H7 (cell line): ENCODE data around the gene HARS1. TPM values are rescaled to one million over a fixed set of nuclear protein-coding genes. Genes with fewer than 3 reads are reported as not detected.
"Not testable (repeated sequence)": the region's sequence is repeated elsewhere in the genome, so short reads cannot be mapped to it uniquely, and the experiment has no call there.

Experiments used
- DNase-seq: peaks from one replicate; pipeline ENCODE4 v3.0.0; 2012
- H3K27me3 ChIP-seq: 2 replicates; pipeline ENCODE4 v1.6.0; 2011; ENCODE audit warnings: mild to moderate bottlenecking, low read length; ENCODE audit not compliant: control insufficient read depth, insufficient read depth
- H3K36me3 ChIP-seq: replicated peaks from 2 replicates; pipeline ENCODE4 v1.5.1; 2011; ENCODE audit warnings: low read length; ENCODE audit not compliant: control insufficient read depth, insufficient read depth
- H3K4me3 ChIP-seq: 2 replicates; pipeline ENCODE4 v1.5.1; 2011; ENCODE audit warnings: low read depth, mild to moderate bottlenecking, control low read depth, low read length, moderate library complexity; ENCODE audit not compliant: insufficient read depth
- total RNA-seq: library from RNA; depleted of rRNA; stranded (reverse); fragments of >200 nt; shearing (Covaris generic); gene quantifications from 2 replicates; pipeline ENCODE4 v1.2.3, GENCODE V29; 2014; rRNA removed

Gene HARS1, protein sequence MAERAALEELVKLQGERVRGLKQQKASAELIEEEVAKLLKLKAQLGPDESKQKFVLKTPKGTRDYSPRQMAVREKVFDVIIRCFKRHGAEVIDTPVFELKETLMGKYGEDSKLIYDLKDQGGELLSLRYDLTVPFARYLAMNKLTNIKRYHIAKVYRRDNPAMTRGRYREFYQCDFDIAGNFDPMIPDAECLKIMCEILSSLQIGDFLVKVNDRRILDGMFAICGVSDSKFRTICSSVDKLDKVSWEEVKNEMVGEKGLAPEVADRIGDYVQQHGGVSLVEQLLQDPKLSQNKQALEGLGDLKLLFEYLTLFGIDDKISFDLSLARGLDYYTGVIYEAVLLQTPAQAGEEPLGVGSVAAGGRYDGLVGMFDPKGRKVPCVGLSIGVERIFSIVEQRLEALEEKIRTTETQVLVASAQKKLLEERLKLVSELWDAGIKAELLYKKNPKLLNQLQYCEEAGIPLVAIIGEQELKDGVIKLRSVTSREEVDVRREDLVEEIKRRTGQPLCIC
- 45.3 and 46.6 TPM in 2 replicates for total RNA-seq

DNA sequence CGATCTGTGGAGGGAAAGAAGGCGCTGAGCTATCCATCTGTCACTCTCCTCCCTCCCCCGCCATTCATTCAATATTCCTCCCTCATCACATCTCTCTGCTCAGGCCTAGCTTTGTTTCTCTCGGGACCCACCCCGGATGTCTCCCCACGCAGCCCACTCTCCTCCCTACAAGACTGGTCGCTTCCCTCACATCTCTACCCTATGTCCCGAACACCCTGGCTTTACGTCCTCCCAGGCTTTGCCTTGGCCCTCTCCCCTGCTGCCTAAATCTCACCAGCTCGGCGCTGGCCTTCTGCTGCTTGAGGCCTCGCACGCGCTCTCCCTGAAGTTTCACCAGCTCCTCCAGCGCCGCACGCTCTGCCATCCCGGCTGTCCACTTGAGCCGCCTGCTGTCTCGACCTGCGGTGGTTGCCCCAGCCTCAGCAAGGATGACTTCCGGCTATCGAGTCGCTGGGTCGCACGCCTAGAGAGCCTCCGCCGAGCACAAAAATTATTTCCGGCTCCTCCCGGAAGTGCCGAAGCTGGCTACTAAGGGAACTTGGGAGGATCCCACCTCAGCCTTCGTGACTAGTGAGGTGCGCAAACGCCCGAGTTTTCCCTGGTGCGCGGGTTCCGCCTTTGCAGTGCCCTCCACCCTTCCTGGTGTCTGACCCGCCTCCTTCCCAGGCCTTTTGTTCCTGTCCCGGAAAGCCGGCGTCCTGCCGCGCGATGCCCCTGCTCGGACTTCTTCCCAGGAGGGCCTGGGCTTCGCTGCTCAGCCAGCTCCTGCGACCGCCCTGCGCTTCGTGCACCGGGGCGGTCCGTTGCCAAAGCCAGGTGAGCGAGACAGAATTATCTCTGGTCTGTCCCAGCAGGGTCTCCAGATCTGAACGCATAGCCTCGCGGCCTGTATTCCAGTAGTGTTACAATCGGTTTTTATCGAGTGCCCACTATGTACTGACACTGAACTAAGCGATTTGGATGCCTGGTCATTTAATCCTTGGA is at the start of gene HARS1, which contains the start of gene HARS2:
TSS of gene HARS1 (minus strand) at position 430 of the 984 bp plus-strand sequence. CDS start at position 364, 66 bp downstream.
TSS of gene HARS2 (plus strand) at position 515 of the 984 bp plus-strand sequence. CDS start at position 709, 194 bp downstream.
- peaks cover 19% of the 10 kb centered on the region for H3K36me3 ChIP-seq
- DNase-seq = peak; percentile 93
- H3K4me3 ChIP-seq = peak within 1 kb of the TSS; percentile 89
- H3K27me3 ChIP-seq = no peaks in the 10 kb centered on the region

DNA sequence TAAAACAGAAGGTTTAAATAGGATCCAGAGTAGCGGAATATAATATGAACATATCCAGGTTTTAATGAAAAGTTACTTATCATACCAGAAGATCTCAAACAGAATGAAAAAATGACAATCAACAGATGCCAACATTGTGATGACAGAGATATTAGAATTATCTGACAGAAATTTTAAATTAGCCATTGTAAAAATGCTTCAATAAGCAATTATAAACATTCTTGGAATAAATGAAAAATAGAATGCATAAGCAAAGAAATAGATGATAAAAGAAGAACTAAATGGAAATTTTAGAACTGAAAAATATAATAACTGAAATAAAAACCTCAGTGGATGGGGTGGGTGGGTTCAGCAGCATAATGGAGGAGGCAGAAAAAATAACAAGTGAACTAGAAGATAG is 46.3 kb upstream of the HARS1 start:
- no peak overlapping the region for H3K4me3 ChIP-seq
- no peaks in the 10 kb centered on the region for H3K36me3 ChIP-seq
- H3K27me3 ChIP-seq = no peaks in the 10 kb centered on the region
- no peak for DNase-seq

GRCh38 chr5:140734354-140734753 is 43.2 kb upstream of the HARS1 start:
- Histone ChIP-seq H3K4me3 (no peak overlapping the region), H3K36me3 (no peaks in the 10 kb centered on the region), H3K27me3 (no peaks in the 10 kb centered on the region)
- no peak for DNase-seq

- Histone ChIP-seq H3K4me3 (no peak overlapping the region), H3K36me3 (no peaks in the 10 kb centered on the region), H3K27me3 (no peaks in the 10 kb centered on the region)
- no peak for DNase-seq
Measured at GRCh38 chr5:140733098-140733497, 41.9 kb upstream of the HARS1 start.

GRCh38 chr5:140725799-140726471 is 34.8 kb upstream of the HARS1 start:
- peak overlapping the region; percentile 54 for H3K4me3 ChIP-seq
- DNase-seq = peak; percentile 71
- no peaks in the 10 kb centered on the region for H3K36me3 ChIP-seq
- H3K27me3 ChIP-seq = no peaks in the 10 kb centered on the region

DNA sequence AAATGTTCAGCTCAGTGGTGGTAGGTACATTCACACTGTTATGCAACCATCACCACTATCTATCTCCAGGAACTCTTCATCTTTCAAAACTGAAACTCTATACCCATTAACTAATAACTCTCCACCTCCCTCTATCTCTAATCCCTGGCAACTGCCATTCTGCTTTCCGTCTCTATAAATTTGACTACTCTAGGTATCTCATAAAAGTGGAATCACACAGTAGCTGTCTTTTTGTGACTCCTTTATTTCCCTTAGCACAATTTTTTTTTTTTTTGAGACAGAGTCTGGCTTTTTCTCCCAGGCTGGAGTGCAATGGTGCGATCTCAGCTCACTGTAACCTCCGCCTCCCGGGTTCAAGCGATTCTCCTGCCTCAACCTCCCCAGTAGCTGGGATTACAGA is 30.2 kb upstream of the HARS1 start:
- H3K27me3 ChIP-seq, H3K36me3 ChIP-seq, H3K4me3 ChIP-seq, DNase-seq: not testable (repeated sequence)

GRCh38 chr5:140720738-140721137 is 29.6 kb upstream of the HARS1 start:
- not testable (repeated sequence) for H3K27me3 ChIP-seq, DNase-seq, H3K4me3 ChIP-seq, H3K36me3 ChIP-seq

DNA sequence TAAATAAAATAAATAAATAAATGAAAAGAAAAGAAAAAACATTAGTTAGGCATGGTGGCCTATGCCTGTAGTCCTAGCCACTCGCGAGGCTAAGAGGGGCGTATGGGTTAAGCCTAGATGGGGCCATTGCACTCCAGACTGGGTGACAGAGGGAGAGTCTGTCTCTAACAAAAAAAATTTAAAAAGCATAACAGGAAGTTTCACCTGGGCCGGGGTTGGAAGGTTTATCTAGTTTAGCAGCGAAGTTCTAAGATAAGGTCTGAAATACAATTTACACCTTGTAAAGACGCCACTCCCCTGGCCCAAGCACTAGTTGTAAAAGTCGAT is 27.1 kb upstream of the HARS1 start:
- Histone ChIP-seq H3K4me3 (no peak overlapping the region), H3K36me3 (no peaks in the 10 kb centered on the region), H3K27me3 (no peaks in the 10 kb centered on the region)
- no peak for DNase-seq

GRCh38 chr5:140716238-140716637 is 25.1 kb upstream of the HARS1 start:
- DNase-seq, H3K27me3 ChIP-seq, H3K4me3 ChIP-seq, H3K36me3 ChIP-seq: not testable (repeated sequence)

- Histone ChIP-seq H3K36me3 (no peaks in the 10 kb centered on the region), H3K4me3 (no peak overlapping the region), H3K27me3 (no peaks in the 10 kb centered on the region)
- DNase-seq = no peak
Measured at GRCh38 chr5:140713562-140714094, 22.5 kb upstream of the HARS1 start.

DNA sequence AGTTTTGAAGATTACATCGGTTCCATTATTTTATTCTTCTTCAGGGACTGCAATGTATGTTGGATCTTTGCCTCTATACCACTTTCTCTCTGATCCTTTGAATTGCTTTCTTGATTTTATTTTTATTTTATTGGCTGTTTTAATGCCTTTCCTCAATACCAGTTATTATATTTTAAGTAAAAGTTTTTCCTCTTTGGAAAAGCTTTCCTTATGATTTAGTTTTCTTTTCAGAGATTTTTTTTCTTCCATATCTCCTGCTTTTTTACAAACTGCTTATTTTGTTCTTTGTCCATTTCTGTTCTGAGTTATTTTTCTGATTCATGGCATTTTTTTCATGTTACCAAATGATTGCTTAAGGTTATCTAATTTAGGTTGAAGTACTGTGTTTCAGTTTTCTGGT is 20.6 kb upstream of the HARS1 start:
- Histone ChIP-seq H3K27me3 (no peaks in the 10 kb centered on the region), H3K4me3 (no peak overlapping the region), H3K36me3 (no peaks in the 10 kb centered on the region)
- DNase-seq = no peak

DNA sequence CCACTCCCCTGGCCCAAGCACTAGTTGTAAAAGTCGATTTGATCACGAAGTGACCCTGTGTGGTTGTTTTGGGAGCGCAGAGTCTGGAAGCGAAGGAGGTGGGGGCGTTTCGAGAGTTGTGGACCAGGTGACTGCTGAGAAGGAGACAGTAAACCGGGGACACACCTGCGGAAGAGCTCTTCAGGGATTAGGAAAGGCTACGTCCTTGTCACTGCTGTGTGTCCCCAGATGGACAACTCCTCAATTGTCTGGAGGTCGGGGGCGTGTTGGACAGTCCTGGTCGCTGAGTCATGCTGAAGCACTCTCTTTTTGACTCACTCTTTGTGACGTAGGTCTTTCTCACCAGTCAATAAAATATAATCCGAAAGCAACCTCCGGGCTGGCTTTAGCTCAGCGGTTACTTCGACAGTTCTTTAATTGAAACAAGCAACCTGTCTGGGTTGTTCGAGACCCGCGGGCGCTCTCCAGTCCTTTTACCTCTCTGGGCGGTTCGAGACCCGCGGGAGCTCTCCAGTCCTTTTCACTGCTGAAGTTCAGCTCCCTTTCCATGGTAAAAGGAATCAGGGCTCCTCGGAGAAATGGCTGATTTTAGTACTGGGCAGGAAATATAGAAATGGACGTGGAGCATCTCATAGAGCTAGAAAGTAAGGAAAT is 19.9 kb upstream of the HARS1 start:
- no peaks in the 10 kb centered on the region for H3K27me3 ChIP-seq
- peak overlapping the region; percentile 74 for H3K4me3 ChIP-seq
- no peaks in the 10 kb centered on the region for H3K36me3 ChIP-seq
- DNase-seq = peak; percentile 59

DNA sequence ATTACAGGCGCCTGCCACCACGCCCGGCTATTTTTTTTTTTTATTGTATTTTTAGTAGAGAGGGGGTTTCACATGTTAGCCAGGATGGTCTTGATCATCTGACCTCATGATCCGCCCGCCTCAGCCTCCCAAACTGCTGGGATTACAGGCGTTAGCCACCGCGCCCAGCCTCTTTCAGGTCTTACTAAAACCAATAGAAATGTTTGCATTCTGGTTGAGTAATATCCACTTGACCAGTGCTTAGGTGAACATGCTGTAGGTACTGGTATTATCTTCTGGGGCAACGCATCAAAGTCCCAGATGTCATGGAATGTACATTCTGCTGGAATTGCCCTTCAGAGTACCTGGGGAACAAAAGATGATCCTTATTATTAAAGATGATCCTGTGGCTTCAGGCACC is 17.6 kb upstream of the HARS1 start:
- not testable (repeated sequence) for H3K27me3 ChIP-seq, H3K4me3 ChIP-seq, DNase-seq

More for the DNA sequence above, 17.6 kb upstream of the HARS1 start:
- peaks cover 12% of the 10 kb centered on the region for H3K36me3 ChIP-seq
